Smooth muscle cell (in vitro differentiated cells): ENCODE results near the gene GRID1. TPM values are rescaled to one million over a fixed set of nuclear protein-coding genes. Genes with fewer than 3 reads are reported as not detected.

Experiments used
- DNase-seq: peaks from one replicate; lab custom pipeline; 2025; ENCODE audit not compliant: unreplicated experiment; lab: John Stamatoyannopoulos, UW
- H2AFZ ChIP-seq: fragments of 200-600 bp; sonication (generic); 2 replicates; pipeline ENCODE4 v1.6.0; 2016; ENCODE audit warnings: antibody characterized with exemption, low read depth, mild to moderate bottlenecking
- H3F3A ChIP-seq: fragments of 200-600 bp; sonication (generic); 2 replicates; pipeline ENCODE4 v1.6.0; 2017; ENCODE audit warnings: antibody characterized with exemption, low read depth
- H3K27ac ChIP-seq: fragments of 200-600 bp; sonication (generic); 2 replicates; pipeline ENCODE4 v1.5.1; 2016; ENCODE audit warnings: low read depth, mild to moderate bottlenecking
- H3K27me3 ChIP-seq: fragments of 200-600 bp; sonication (generic); 2 replicates; pipeline ENCODE4 v1.6.1; 2016; ENCODE audit warnings: low read depth, mild to moderate bottlenecking
- H3K36me3 ChIP-seq: fragments of 200-600 bp; sonication (generic); 2 replicates; pipeline ENCODE4 v1.5.1; 2016; ENCODE audit warnings: low read depth
- H3K4me1 ChIP-seq: fragments of 200-600 bp; sonication (generic); 2 replicates; pipeline ENCODE4 v1.5.1; 2016; ENCODE audit warnings: low read depth
- H3K4me2 ChIP-seq: fragments of 200-600 bp; sonication (generic); 2 replicates; pipeline ENCODE4 v1.6.0; 2016; ENCODE audit warnings: mild to moderate bottlenecking
- H3K4me3 ChIP-seq: fragments of 200-600 bp; sonication (generic); 2 replicates; pipeline ENCODE4 v1.5.1; 2016; ENCODE audit warnings: mild to moderate bottlenecking
- H3K79me2 ChIP-seq: fragments of 200-600 bp; sonication (generic); 2 replicates; pipeline ENCODE4 v1.6.0; 2016; ENCODE audit warnings: low read depth, mild to moderate bottlenecking
- H3K9ac ChIP-seq: fragments of 200-600 bp; sonication (generic); 2 replicates; pipeline ENCODE4 v1.6.0; 2016; ENCODE audit warnings: low read depth
- H3K9me3 ChIP-seq: fragments of 200-600 bp; sonication (generic); replicated peaks from 2 replicates; pipeline ENCODE4 v1.5.1; 2016; ENCODE audit warnings: low read depth
- H4K20me1 ChIP-seq: fragments of 200-600 bp; sonication (generic); 2 replicates; pipeline ENCODE4 v1.6.0; 2016; ENCODE audit warnings: low read depth
- WGBS: methylation state at CpG from one replicate; pipeline ENCODE4 v1.1.7; 2016; ENCODE audit warnings: low lambda C conversion rate; 5-methylcytosine and 5-hydroxymethylcytosine counted together
- polyA plus RNA-seq: library from polyadenylated mRNA; unstranded; fragments of >200 nt; fragmentation: Nextera tagmentation; extraction: Ambion mirVana; gene quantifications from 2 replicates; pipeline ENCODE4 v1.2.1, GENCODE V29; 2016
- total RNA-seq: library from RNA; depleted of rRNA; stranded (reverse); fragments of >200 nt; gene quantifications from 2 replicates; pipeline ENCODE4 v1.2.3, GENCODE V29; 2014
- TF ChIP-seq, protein P1 (sequence below): fragments of 200-600 bp; sonication (generic); IDR thresholded peaks from 2 replicates; pipeline ENCODE4 v1.5.1; 2017; ENCODE audit warnings: borderline replicate concordance, mild to moderate bottlenecking, antibody characterized with exemption; ENCODE audit not compliant: insufficient read depth, poor library complexity, severe bottlenecking

The GRID1 gene
- total and polyA plus RNA-seq, 2 experiments from 2014 or later: 4.4 to 7.4 TPM

DNA sequence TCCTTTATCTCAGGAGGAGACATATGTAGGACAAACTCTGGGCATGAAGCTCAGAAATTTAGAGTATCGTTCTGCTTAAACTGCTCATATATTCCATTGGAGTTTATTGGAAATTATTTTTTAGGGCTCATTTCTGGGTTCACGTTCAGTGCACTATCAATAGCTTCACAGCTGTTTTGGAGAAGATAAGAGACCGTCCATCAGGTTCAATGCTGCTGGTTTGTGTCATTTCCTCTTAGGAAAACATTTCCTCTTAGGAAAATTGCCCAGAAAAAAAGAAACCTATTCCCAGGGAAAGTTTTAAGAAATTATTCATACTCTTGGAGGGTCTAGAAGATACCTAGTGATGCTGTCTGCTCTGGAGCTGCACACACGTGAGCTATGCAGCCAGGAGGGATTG is 691.7 kb downstream of the GRID1 start:
- no peak overlapping the region for H3K4me3 ChIP-seq
- no peaks in the 10 kb centered on the region for H4K20me1 ChIP-seq
- H3K36me3 ChIP-seq: no peaks in the 10 kb centered on the region
- H3K9ac ChIP-seq: no peak overlapping the region
- DNase-seq: no peak
- H2AFZ ChIP-seq: no peak overlapping the region
- H3F3A ChIP-seq: no peaks in the 10 kb centered on the region
- H3K9me3 ChIP-seq: no peaks in the 10 kb centered on the region
- H3K27ac ChIP-seq: no peak overlapping the region
- no peak overlapping the region for H3K4me2 ChIP-seq
- 79% methylated on average over 4 of the region's 4 CpGs for WGBS
- TF ChIP-seq, protein P1, sequence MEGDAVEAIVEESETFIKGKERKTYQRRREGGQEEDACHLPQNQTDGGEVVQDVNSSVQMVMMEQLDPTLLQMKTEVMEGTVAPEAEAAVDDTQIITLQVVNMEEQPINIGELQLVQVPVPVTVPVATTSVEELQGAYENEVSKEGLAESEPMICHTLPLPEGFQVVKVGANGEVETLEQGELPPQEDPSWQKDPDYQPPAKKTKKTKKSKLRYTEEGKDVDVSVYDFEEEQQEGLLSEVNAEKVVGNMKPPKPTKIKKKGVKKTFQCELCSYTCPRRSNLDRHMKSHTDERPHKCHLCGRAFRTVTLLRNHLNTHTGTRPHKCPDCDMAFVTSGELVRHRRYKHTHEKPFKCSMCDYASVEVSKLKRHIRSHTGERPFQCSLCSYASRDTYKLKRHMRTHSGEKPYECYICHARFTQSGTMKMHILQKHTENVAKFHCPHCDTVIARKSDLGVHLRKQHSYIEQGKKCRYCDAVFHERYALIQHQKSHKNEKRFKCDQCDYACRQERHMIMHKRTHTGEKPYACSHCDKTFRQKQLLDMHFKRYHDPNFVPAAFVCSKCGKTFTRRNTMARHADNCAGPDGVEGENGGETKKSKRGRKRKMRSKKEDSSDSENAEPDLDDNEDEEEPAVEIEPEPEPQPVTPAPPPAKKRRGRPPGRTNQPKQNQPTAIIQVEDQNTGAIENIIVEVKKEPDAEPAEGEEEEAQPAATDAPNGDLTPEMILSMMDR: no peak
- no peaks in the 10 kb centered on the region for H3K79me2 ChIP-seq
- no peaks in the 10 kb centered on the region for H3K27me3 ChIP-seq
- H3K4me1 ChIP-seq: no peaks in the 10 kb centered on the region

DNA sequence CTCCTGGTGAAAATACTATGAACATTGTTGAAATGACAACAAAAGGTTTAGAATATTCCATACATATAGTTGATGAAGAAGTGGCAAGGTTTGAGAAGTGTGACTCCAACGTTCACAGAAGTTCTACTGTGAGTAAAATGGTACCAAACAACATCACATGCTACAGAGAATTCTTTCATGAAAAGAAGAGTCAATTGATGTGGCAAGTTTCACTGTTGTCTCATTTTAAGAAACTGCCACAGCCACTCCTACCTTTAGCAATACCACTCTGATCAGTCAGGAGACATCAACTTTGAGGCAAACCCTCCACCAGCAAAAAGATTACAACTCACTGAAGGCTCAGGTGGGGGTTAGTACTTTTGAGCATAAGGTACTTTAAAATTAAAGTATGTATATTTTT is 693.3 kb downstream of the GRID1 start:
- Histone ChIP-seq H4K20me1 (no peaks in the 10 kb centered on the region), H3K9me3 (no peaks in the 10 kb centered on the region), H3K27me3 (no peaks in the 10 kb centered on the region), H3K27ac (no peak overlapping the region), H3K4me3 (no peak overlapping the region), H3F3A (no peaks in the 10 kb centered on the region), H3K36me3 (no peaks in the 10 kb centered on the region), H2AFZ (no peak overlapping the region), H3K79me2 (no peaks in the 10 kb centered on the region), H3K9ac (no peak overlapping the region), H3K4me2 (no peak overlapping the region), H3K4me1 (no peaks in the 10 kb centered on the region)
- no peak for DNase-seq
- WGBS: 94% methylated on average over 1 of the region's 1 CpG
- TF ChIP-seq, protein P1: no peak

DNA sequence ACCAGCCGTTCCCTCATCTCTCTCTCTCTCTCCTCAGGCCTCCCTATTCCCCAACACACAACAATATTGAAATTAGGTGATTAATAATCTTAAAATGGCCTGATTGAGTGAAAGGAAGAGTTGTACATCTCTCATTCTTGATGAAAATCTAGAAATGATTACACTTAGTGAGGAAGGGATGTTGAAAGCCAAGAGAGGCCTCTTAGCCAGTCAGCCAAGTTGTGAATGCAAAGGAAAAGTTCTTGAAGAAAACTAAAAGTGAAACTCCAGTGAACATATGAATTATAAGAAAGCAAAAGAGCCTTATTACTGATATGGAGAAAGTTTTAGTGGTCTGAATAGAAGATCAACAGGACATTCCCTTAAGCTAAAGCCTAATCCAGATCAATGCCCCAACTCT is 695.1 kb downstream of the GRID1 start:
- H3K36me3 ChIP-seq: no peaks in the 10 kb centered on the region
- no peak overlapping the region for H3K27ac ChIP-seq
- no peaks in the 10 kb centered on the region for H3K79me2 ChIP-seq
- no peak overlapping the region for H2AFZ ChIP-seq
- TF ChIP-seq, protein P1: no peak
- no peak overlapping the region for H3K9ac ChIP-seq
- no peaks in the 10 kb centered on the region for H4K20me1 ChIP-seq
- no peaks in the 10 kb centered on the region for H3K27me3 ChIP-seq
- no peak overlapping the region for H3K4me3 ChIP-seq
- no peaks in the 10 kb centered on the region for H3F3A ChIP-seq
- 96% methylated on average over 1 of the region's 1 CpG for WGBS
- no peak overlapping the region for H3K4me2 ChIP-seq
- H3K4me1 ChIP-seq: no peaks in the 10 kb centered on the region
- no peaks in the 10 kb centered on the region for H3K9me3 ChIP-seq
- DNase-seq: no peak

DNA sequence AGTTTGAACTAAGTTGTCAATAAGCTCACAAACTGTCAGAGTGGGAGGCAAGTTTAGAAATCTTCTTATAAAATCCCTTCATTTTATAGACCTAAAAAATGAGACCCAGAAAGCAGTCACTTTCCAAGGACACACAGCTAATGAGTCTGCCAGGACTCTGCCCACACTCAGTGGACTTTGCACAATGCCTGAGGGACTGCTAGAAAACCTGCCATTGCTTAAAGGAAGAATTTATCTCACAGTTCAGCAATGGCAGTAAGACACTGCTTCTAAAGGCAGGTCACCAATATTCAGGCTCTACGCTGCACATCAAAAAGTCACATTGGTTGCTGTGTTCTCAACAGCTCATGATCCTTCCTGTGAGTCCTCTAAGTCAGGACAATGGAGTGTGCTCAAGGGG is 698.1 kb downstream of the GRID1 start:
- Histone ChIP-seq H3K27me3 (no peaks in the 10 kb centered on the region), H3K79me2 (no peaks in the 10 kb centered on the region), H3K4me2 (no peak overlapping the region), H3K9ac (no peak overlapping the region), H4K20me1 (no peaks in the 10 kb centered on the region), H3F3A (no peaks in the 10 kb centered on the region), H3K4me3 (no peak overlapping the region), H3K9me3 (no peaks in the 10 kb centered on the region), H3K36me3 (no peaks in the 10 kb centered on the region), H3K4me1 (no peaks in the 10 kb centered on the region), H2AFZ (no peak overlapping the region), H3K27ac (no peak overlapping the region)
- 96% methylated on average over 1 of the region's 1 CpG for WGBS
- DNase-seq: no peak
- TF ChIP-seq, protein P1: no peak
